SK-N-SH (cell line): ENCODE results near the gene UBXN6. TPM values are rescaled to one million over a fixed set of nuclear protein-coding genes. Genes with fewer than 3 reads are reported as not detected.

Experiments used
- CTCF ChIA-PET: fragments of 300-600, 350-600 bp; formaldehyde crosslinking; extraction: SDS; loops from one replicate; lab custom pipeline; 2021; lab: Yijun Ruan, JAX
- POLR2A ChIA-PET: fragments of 350-600 bp; sonication (Branson Sonifier 250); formaldehyde crosslinking; extraction: SDS; loops from one replicate; lab custom pipeline; 2020; ENCODE audit warnings: antibody characterized with exemption, inconsistent platforms; lab: Yijun Ruan, JAX
- DNase-seq: peaks from one replicate; pipeline ENCODE4 v3.0.0; 2012
- H2AFZ ChIP-seq: fragments of 200-600 bp; sonication (generic); 2 replicates; pipeline ENCODE4 v1.8.1; 2016; ENCODE audit warnings: antibody characterized with exemption, mild to moderate bottlenecking, low read depth
- H3F3A ChIP-seq: fragments of 200-600 bp; sonication (generic); replicated peaks from 2 replicates; pipeline ENCODE3; 2016; ENCODE audit warnings: antibody characterized with exemption, mild to moderate bottlenecking; ENCODE audit not compliant: insufficient read depth
- H3K27ac ChIP-seq, 2 experiments: fragments of 200-500 bp in 1 of 2; fragments of 200-600 bp in 1 of 2; sonication (Bioruptor generic) in 1 of 2; sonication (generic), shearing (Covaris generic) in 1 of 2; 2 replicates each; pipeline versions ENCODE4 v1.5.1 to v1.6.1; 2014 to 2016; ENCODE audit warnings: low read depth in 2 of 2, inconsistent platforms in 1 of 2, low read length in 1 of 2, mild to moderate bottlenecking in 1 of 2, mixed read lengths in 1 of 2
- H3K27me3 ChIP-seq: fragments of 200-600 bp; sonication (generic), shearing (Covaris generic); 2 replicates; pipeline ENCODE4 v1.6.1; 2016; ENCODE audit warnings: mixed run types; ENCODE audit not compliant: insufficient read depth
- H3K36me3 ChIP-seq, 2 experiments: fragments of 200-500 bp in 1 of 2; fragments of 200-600 bp in 1 of 2; sonication (Bioruptor generic) in 1 of 2; sonication (generic) in 1 of 2; replicated peaks in 1 of 2; 2 replicates each; pipeline versions ENCODE3 to v1.5.1; 2014 to 2016; ENCODE audit warnings: low read length in 1 of 2, mild to moderate bottlenecking in 1 of 2; ENCODE audit not compliant: insufficient read depth in 2 of 2, control insufficient read depth in 1 of 2
- H3K4me1 ChIP-seq, 2 experiments: fragments of 200-500 bp in 1 of 2; fragments of 200-600 bp in 1 of 2; sonication (Bioruptor generic) in 1 of 2; sonication (generic), shearing (Covaris generic) in 1 of 2; 2 replicates each; pipeline versions ENCODE4 v1.5.1 to v1.6.1; 2014 to 2016; ENCODE audit warnings: low read depth in 1 of 2, low read length in 1 of 2, mixed run types in 1 of 2; ENCODE audit not compliant: insufficient read depth in 2 of 2, control insufficient read depth in 1 of 2
- H3K4me2 ChIP-seq: fragments of 200-600 bp; sonication (generic), shearing (Covaris generic); 2 replicates; pipeline ENCODE4 v1.6.1; 2017; ENCODE audit warnings: mixed run types
- H3K4me3 ChIP-seq, 2 experiments: fragments of 200-500 bp in 1 of 2; fragments of 200-600 bp in 1 of 2; sonication (Bioruptor generic) in 1 of 2; sonication (generic), shearing (Covaris generic) in 1 of 2; 2 replicates each; pipeline versions ENCODE4 v1.5.1 to v1.8.1; 2014 to 2016; ENCODE audit warnings: low read depth in 2 of 2, inconsistent platforms in 1 of 2, low read length in 1 of 2, mild to moderate bottlenecking in 1 of 2, mixed read lengths in 1 of 2, moderate library complexity in 1 of 2
- H3K79me2 ChIP-seq: fragments of 200-600 bp; sonication (generic); 2 replicates; pipeline ENCODE4 v1.8.1; 2017; ENCODE audit warnings: mild to moderate bottlenecking; ENCODE audit not compliant: insufficient read depth
- H3K9ac ChIP-seq: fragments of 200-600 bp; sonication (generic); 2 replicates; pipeline ENCODE4 v1.6.1; 2017; ENCODE audit warnings: mixed run types
- H3K9me2 ChIP-seq: fragments of 200-600 bp; sonication (generic); 2 replicates; pipeline ENCODE4 v1.6.1; 2017; ENCODE audit warnings: mixed run types
- H3K9me3 ChIP-seq: fragments of 200-600 bp; sonication (generic); 2 replicates; pipeline ENCODE4 v1.6.1; 2017; ENCODE audit warnings: mixed run types, mild to moderate bottlenecking, moderate library complexity
- H4K20me1 ChIP-seq: fragments of 200-600 bp; sonication (generic); 2 replicates; pipeline ENCODE4 v1.6.1; 2017; ENCODE audit warnings: mild to moderate bottlenecking, mixed run types; ENCODE audit not compliant: insufficient read depth
- CHD2 ChIP-seq: fragments of 150-350 bp; IDR thresholded peaks from 2 replicates; pipeline ENCODE4 v1.6.1; 2018; ENCODE audit warnings: low read length; ENCODE audit not compliant: partially characterized antibody
- ELF1 ChIP-seq: IDR thresholded peaks from 2 replicates; pipeline ENCODE4 v1.4.0; 2012
- EP300 ChIP-seq, 2 experiments: IDR thresholded peaks; 2 replicates each; pipeline versions ENCODE4 v1.4.0 to v1.6.1; 2012; ENCODE audit warnings: borderline replicate concordance in 1 of 2, low read depth in 1 of 2, low read length in 1 of 2
- FOSL2 ChIP-seq: IDR thresholded peaks from 2 replicates; pipeline ENCODE4 v1.4.0; 2012; ENCODE audit warnings: low read depth, mild to moderate bottlenecking, moderate library complexity, borderline replicate concordance
- FOXM1 ChIP-seq: IDR thresholded peaks from 2 replicates; pipeline ENCODE4 v1.4.0; 2012; ENCODE audit warnings: low read depth, mild to moderate bottlenecking
- JUND ChIP-seq: IDR thresholded peaks from 2 replicates; pipeline ENCODE4 v1.4.0; 2012
- MXI1 ChIP-seq: IDR thresholded peaks from 2 replicates; pipeline ENCODE4 v1.6.1; 2012; ENCODE audit warnings: mild to moderate bottlenecking, low read depth, low read length, improper control_type of control experiment
- PBX3 ChIP-seq: IDR thresholded peaks from 2 replicates; pipeline ENCODE4; 2012
- POLR2AphosphoS5 ChIP-seq: IDR thresholded peaks from 2 replicates; pipeline ENCODE4 v1.6.1; 2012; ENCODE audit warnings: low read depth, low read length
- RFX5 ChIP-seq: IDR thresholded peaks from 2 replicates; pipeline ENCODE4 v1.6.1; 2012; ENCODE audit warnings: mild to moderate bottlenecking, improper control_type of control experiment, low read length
- RXRA ChIP-seq: IDR thresholded peaks from 2 replicates; pipeline ENCODE4 v1.4.0; 2012; ENCODE audit warnings: low read depth, mild to moderate bottlenecking, borderline replicate concordance
- SIN3A ChIP-seq: IDR thresholded peaks from 2 replicates; pipeline ENCODE4 v1.6.1; 2012; ENCODE audit warnings: low read depth, mild to moderate bottlenecking, low read length, moderate library complexity, borderline replicate concordance
- SMC3 ChIP-seq: IDR thresholded peaks from 2 replicates; pipeline ENCODE4 v1.6.1; 2012; ENCODE audit warnings: low read depth, low read length, improper control_type of control experiment
- TAF1 ChIP-seq: IDR thresholded peaks from 2 replicates; pipeline ENCODE4 v1.6.1; 2012; ENCODE audit warnings: low read depth, mild to moderate bottlenecking, low read length, moderate library complexity, borderline replicate concordance
- TCF12 ChIP-seq: IDR thresholded peaks from 2 replicates; pipeline ENCODE4 v1.4.0; 2012
- TEAD4 ChIP-seq: IDR thresholded peaks from 2 replicates; pipeline ENCODE4 v1.4.0; 2012; ENCODE audit warnings: mild to moderate bottlenecking, borderline replicate concordance; ENCODE audit not compliant: insufficient read depth
- WGBS: methylation state at CpG from one replicate; pipeline ENCODE4 v1.1.6; 2017; ENCODE audit warnings: low lambda C conversion rate; 5-methylcytosine and 5-hydroxymethylcytosine counted together
- polyA plus RNA-seq, 3 experiments: library from polyadenylated mRNA; depleted of rRNA; stranded (reverse); fragments of >200 nt; gene quantifications; 2 replicates each; pipeline ENCODE4 v1.2.3, GENCODE V29; 2012
- TF ChIP-seq, protein P1 (sequence below): fragments of 200-600 bp; sonication (generic); IDR thresholded peaks from 2 replicates; pipeline ENCODE4 v1.6.1; 2017; ENCODE audit warnings: antibody characterized with exemption, mild to moderate bottlenecking, moderate library complexity
- TF ChIP-seq, protein P2 (sequence below): IDR thresholded peaks from 2 replicates; pipeline ENCODE4 v1.4.0; 2012; ENCODE audit warnings: low read depth, borderline replicate concordance
- TF ChIP-seq, protein P3 (sequence below): IDR thresholded peaks from 2 replicates; pipeline ENCODE4 v1.4.0; 2012; ENCODE audit warnings: low read depth, borderline replicate concordance

The UBXN6 gene
- polyA plus RNA-seq, 1 of the 3 experiments (the other 2 are of a cell fraction): 110 TPM

DNA sequence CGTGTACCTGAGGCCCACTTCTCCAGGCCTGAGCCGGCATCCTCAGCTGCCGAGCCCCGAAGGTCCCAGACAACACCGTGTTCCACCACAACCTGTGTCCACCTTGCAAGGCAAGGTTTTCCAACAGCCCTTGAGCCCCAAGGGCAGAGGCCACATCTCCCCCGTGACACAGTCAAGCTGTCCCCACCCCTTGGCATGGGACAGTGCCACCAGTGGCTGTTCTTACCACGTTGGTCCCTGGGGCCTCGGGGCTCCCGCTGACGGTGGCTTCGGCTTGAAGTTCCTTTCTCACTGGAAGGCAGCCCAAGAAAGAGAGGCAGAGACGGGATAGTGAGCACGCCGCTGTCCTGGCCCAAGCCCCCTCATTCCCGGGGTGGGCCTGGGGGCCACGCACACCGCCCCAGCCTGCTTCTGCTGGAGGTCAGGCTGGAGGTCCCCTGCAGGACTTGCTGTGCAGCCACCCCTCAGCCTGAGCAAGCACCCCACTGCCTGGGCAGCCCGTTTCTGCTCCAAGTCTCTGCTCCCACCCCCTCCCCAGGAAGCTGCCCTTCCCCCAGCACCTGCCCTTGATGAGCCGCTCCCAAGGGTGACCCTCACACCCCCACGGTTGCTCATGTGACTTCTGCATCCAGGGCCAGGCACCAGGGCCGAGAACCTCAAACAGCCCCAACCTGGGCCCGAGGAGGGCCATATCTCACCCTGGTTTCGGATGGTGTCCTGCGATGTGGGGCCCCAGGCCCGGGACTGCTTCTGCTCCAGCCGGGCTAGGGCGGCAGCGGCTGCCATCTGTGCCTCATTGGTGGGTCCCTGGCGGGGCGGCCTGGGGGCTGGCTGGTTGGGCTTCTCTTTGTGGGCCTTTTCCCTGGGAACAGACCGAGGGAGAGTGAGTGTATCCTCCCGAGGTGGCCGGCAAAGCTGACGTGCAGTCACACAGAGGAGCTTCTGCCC is 4.1 kb downstream of the UBXN6 start:
- peaks cover 13 to 35% of the 10 kb centered on the region in 2 experiments for H3K36me3 ChIP-seq
- 77% methylated on average over 10 of the region's 34 CpGs for WGBS
- no peaks in the 10 kb centered on the region for H3K9me2 ChIP-seq
- DNase-seq: peak; percentile 27
- H3K4me2 ChIP-seq: no peak overlapping the region
- ChIA-PET POLR2A (interaction anchor here (0.6 kb wide), 1 partner anchor 51 kb away, joined by 3 read pairs; no protein-coding TSS in a partner anchor), CTCF (no interaction called here)
- peaks cover 9% of the 10 kb centered on the region for H3F3A ChIP-seq
- peaks cover 6 to 13% of the 10 kb centered on the region in 2 experiments; a peak in 2 of 4 replicates for H3K4me1 ChIP-seq
- no peak overlapping the region for H3K4me3 ChIP-seq
- TF ChIP-seq MXI1: no peak
- no peak for TF ChIP-seq TAF1
- no peak for TF ChIP-seq RXRA
- no peak for TF ChIP-seq EP300 (IDR thresholded peaks at IDR 0.05; ENCODE audit: borderline replicate concordance in 1 of 2, low read depth in 1 of 2, low read length in 1 of 2)
- TF ChIP-seq TEAD4: no peak
- H3K9me3 ChIP-seq: no peaks in the 10 kb centered on the region
- no peak overlapping the region for H2AFZ ChIP-seq
- H3K27ac ChIP-seq: no peak overlapping the region; a peak in 1 of 4 replicates
- no peak overlapping the region for H3K9ac ChIP-seq
- H4K20me1 ChIP-seq: peaks cover 20% of the 10 kb centered on the region; the same call in 1 of the 2 replicates
- H3K79me2 ChIP-seq: peaks cover 32% of the 10 kb centered on the region
- no peaks in the 10 kb centered on the region for H3K27me3 ChIP-seq

DNA sequence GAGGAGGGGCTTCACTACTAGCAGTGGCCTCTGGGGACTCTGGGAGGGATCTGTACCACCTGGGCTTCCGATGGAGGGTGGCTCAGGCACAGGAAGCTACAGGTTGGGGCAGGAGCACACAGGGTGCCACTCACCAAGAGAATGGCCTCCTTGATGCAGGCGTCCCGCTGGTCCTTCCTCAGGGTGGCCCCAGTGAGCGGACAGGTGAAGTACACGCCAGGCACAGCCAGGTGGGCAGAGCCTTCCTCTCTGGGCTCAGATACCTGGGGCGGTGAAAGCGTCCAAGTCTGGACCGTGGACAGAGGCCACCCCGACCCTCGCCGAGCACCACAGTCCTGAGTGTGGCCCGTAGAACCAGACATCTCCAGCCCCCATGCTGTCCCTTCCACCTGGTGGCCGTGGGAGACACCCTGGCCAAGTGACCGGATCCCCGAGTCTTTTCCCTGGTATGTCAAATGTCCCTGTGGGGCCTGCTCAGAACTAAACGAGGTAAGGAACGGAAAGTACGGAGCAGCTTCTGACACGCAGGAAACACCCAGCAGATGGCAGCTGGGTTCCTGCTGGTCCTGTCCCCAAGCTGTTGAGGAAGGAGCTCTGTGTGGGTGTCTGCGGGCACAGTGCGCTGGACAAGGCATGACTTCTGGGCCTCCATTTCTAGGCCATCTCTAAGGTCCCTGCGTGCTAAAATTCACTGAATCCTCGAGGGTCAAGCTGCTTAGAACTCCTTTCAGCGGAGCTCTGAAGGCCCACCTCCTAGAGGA is 5.2 kb downstream of the UBXN6 start:
- Histone ChIP-seq H2AFZ (no peak overlapping the region), H3K9me3 (no peaks in the 10 kb centered on the region), H3K79me2 (peaks cover 32% of the 10 kb centered on the region), H3K4me3 (no peak overlapping the region), H4K20me1 (peaks cover 20% of the 10 kb centered on the region; the same call in 1 of the 2 replicates), H3F3A (peaks cover 9% of the 10 kb centered on the region), H3K27ac (no peak overlapping the region), H3K4me1 (peaks cover 6 to 13% of the 10 kb centered on the region in 2 experiments; a peak in 2 of 4 replicates), H3K4me2 (no peak overlapping the region), H3K9me2 (no peaks in the 10 kb centered on the region), H3K27me3 (no peaks in the 10 kb centered on the region), H3K9ac (no peak overlapping the region), H3K36me3 (peaks cover 13 to 46% of the 10 kb centered on the region in 2 experiments)
- DNase-seq: peak; percentile 33
- WGBS: 93% methylated on average over 12 of the region's 24 CpGs
- POLR2A ChIA-PET: no interaction called here
- CTCF ChIA-PET: no interaction called here
- TF ChIP-seq, protein P1, sequence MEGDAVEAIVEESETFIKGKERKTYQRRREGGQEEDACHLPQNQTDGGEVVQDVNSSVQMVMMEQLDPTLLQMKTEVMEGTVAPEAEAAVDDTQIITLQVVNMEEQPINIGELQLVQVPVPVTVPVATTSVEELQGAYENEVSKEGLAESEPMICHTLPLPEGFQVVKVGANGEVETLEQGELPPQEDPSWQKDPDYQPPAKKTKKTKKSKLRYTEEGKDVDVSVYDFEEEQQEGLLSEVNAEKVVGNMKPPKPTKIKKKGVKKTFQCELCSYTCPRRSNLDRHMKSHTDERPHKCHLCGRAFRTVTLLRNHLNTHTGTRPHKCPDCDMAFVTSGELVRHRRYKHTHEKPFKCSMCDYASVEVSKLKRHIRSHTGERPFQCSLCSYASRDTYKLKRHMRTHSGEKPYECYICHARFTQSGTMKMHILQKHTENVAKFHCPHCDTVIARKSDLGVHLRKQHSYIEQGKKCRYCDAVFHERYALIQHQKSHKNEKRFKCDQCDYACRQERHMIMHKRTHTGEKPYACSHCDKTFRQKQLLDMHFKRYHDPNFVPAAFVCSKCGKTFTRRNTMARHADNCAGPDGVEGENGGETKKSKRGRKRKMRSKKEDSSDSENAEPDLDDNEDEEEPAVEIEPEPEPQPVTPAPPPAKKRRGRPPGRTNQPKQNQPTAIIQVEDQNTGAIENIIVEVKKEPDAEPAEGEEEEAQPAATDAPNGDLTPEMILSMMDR: no peak
- TF ChIP-seq RFX5 (no peak), CHD2 (no peak), TCF12 (no peak), TAF1 (no peak), JUND (no peak), SMC3 (no peak), POLR2AphosphoS5 (no peak), SIN3A (no peak), ELF1 (no peak), PBX3 (no peak), FOSL2 (no peak), RXRA (no peak), FOXM1 (no peak)
- TF ChIP-seq, protein P2, sequence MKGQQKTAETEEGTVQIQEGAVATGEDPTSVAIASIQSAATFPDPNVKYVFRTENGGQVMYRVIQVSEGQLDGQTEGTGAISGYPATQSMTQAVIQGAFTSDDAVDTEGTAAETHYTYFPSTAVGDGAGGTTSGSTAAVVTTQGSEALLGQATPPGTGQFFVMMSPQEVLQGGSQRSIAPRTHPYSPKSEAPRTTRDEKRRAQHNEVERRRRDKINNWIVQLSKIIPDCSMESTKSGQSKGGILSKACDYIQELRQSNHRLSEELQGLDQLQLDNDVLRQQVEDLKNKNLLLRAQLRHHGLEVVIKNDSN: no peak
- TF ChIP-seq, protein P3, sequence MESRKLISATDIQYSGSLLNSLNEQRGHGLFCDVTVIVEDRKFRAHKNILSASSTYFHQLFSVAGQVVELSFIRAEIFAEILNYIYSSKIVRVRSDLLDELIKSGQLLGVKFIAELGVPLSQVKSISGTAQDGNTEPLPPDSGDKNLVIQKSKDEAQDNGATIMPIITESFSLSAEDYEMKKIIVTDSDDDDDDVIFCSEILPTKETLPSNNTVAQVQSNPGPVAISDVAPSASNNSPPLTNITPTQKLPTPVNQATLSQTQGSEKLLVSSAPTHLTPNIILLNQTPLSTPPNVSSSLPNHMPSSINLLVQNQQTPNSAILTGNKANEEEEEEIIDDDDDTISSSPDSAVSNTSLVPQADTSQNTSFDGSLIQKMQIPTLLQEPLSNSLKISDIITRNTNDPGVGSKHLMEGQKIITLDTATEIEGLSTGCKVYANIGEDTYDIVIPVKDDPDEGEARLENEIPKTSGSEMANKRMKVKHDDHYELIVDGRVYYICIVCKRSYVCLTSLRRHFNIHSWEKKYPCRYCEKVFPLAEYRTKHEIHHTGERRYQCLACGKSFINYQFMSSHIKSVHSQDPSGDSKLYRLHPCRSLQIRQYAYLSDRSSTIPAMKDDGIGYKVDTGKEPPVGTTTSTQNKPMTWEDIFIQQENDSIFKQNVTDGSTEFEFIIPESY: no peak
